Measurements from ENCODE around the gene CD40. TPM values are rescaled to one million over a fixed set of nuclear protein-coding genes. Genes with fewer than 3 reads are reported as not detected.

CD40 gene
- total and polyA plus RNA-seq, 10 of the 15 experiments (the other 5 are each of a cell fraction or from before 2014, with no cell fraction given): 40.8 to 193 (median 89.5) TPM

- ATAC-seq (no peak), DNase-seq (ENCODE audit: low read depth, low spot score) (no peak), FAIRE-seq (no peak)
- H3K9me3 ChIP-seq (replicated peaks; ENCODE audit: control insufficient read depth, insufficient read depth, low read length): no peaks in the 10 kb centered on the region
- H3K4me1 ChIP-seq (ENCODE audit: control insufficient read depth, insufficient read depth, low read length): peaks cover 13% of the 10 kb centered on the region
- no peak overlapping the region for H2AFZ ChIP-seq (ENCODE audit: control insufficient read depth, low read depth, low read length)
- intact Hi-C loops (cut with micrococcal nuclease; ENCODE audit: unreplicated experiment): no loop called here
- peaks cover 3% of the 10 kb centered on the region; the same call in 1 of the 2 replicates for H4K20me1 ChIP-seq (ENCODE audit: control insufficient read depth, insufficient read depth)
- no peak overlapping the region for H3K9ac ChIP-seq (ENCODE audit: control insufficient read depth, insufficient read depth, low read length)
- no peak overlapping the region for H3K4me3 ChIP-seq
- RAD21 ChIA-PET (ENCODE audit: unreplicated experiment): no interaction called here
- BruUV-seq (replicated peaks): no TSS peak
- CTCF ChIA-PET: interaction anchor here (0.9 to 1.8 kb wide), 4 partner anchors 35 to 122 kb away, joined by 3 to 6 read pairs (median 4); no protein-coding TSS in a partner anchor
- SMC1A ChIA-PET (ENCODE audit: uncharacterized antibody, unreplicated experiment): interaction anchor here (1.0 kb wide), 1 partner anchor 100 kb away, joined by 3 read pairs; no protein-coding TSS in a partner anchor
- no peaks in the 10 kb centered on the region for H3K36me3 ChIP-seq (ENCODE audit: control insufficient read depth in 2 of 2, insufficient read depth in 2 of 2, low read length in 1 of 2)
- in situ Hi-C loops (cut with MboI): no loop called here
- WGBS (ENCODE audit: insufficient coverage, insufficient replicate concordance, low lambda C conversion rate, missing lambda C conversion rate): 30% methylated on average over 7 of the region's 7 CpGs
- peaks cover 2 to 5% of the 10 kb centered on the region in 2 experiments; a peak in 3 of 4 replicates for H3K27me3 ChIP-seq (replicated peaks in 1 of 2; ENCODE audit: control insufficient read depth in 2 of 2, insufficient read depth in 2 of 2, low read length in 1 of 2)
- no peaks in the 10 kb centered on the region for H3K79me2 ChIP-seq (ENCODE audit: control insufficient read depth, insufficient read depth, low read length)
- TF ChIP-seq RCOR1 (conservative IDR thresholded peaks at IDR 0.05; ENCODE audit: low read depth, low read length) (no peak), E2F8 (IDR thresholded peaks at IDR 0.05; ENCODE audit: low read depth, partially characterized antibody) (no peak)
- no peak overlapping the region for H3K27ac ChIP-seq (ENCODE audit: control insufficient read depth, insufficient read depth)
- POLR2A ChIA-PET: no interaction called here
- no peak overlapping the region for H3K4me2 ChIP-seq (ENCODE audit: control insufficient read depth, insufficient read depth)
Observed at GRCh38 chr20:46134716-46135115, 16.6 kb downstream of the CD40 start.

Data from GM12878 (cell line).